Stimulated activated CD4-positive, alpha-beta T cell treated with anti-CD3 and anti-CD28 coated beads, Interleukin-1b, Interleukin-23, amount 100 ng/mL, for 48 hours (primary cell): ENCODE measurements around the gene FMR1NB.

Source experiments
- DNase-seq: peaks from one replicate; pipeline ENCODE4 v3.0.0-alpha.2; 2020

Gene FMR1NB, protein sequence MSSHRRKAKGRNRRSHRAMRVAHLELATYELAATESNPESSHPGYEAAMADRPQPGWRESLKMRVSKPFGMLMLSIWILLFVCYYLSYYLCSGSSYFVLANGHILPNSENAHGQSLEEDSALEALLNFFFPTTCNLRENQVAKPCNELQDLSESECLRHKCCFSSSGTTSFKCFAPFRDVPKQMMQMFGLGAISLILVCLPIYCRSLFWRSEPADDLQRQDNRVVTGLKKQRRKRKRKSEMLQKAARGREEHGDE

DNA sequence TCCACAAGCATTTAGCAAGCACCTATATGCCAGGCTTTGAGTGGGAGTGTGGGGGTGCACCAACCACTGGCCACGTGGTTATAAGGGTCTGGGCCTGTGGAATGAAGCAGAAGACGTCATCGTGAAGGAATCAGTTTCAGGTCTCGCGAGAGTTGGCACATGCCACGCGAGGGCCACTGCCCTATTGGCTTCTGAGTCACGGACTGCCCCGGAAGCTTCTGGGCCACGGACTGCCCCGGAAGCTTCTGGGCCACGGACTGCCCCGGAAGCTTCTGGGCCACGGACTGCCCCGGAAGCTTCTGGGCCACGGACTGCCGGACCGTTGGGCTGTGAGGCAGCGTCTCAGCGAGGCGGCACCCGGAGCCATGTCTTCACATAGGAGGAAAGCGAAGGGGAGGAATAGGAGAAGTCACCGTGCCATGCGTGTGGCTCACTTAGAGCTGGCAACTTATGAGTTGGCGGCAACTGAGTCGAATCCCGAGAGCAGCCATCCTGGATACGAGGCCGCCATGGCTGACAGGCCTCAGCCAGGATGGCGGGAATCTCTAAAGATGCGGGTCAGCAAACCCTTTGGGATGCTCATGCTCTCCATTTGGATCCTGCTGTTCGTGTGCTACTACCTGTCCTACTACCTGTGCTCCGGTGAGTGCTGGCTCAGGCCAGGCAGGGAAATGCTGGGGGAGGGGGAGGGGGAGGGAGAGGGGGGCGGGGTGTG lies at the start of gene FMR1NB:
Gene FMR1NB (plus strand): TSS at position 300 of the 715 bp plus-strand sequence. CDS start 66 bp downstream, at position 366.
- no peak for DNase-seq

DNA sequence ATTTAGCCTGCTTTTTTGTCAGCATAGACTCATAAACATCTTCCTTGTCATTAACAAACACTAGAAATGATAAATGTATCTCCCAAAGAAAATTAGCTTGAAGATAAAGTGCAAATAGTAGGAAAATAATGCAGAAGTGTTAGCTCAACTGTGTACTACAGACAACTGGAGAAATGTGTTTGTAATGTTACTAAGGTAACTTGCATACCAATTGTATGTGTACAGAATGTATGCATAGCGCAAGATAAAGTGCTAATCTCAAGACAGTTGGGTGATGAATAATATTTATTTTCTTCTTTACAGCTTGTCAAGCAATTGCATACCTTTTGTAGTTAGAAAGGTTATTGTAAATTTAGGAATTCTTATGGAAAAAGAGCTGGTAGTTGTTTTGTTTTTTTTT lies 47.3 kb upstream of the FMR1NB start:
- no peak for DNase-seq

DNA sequence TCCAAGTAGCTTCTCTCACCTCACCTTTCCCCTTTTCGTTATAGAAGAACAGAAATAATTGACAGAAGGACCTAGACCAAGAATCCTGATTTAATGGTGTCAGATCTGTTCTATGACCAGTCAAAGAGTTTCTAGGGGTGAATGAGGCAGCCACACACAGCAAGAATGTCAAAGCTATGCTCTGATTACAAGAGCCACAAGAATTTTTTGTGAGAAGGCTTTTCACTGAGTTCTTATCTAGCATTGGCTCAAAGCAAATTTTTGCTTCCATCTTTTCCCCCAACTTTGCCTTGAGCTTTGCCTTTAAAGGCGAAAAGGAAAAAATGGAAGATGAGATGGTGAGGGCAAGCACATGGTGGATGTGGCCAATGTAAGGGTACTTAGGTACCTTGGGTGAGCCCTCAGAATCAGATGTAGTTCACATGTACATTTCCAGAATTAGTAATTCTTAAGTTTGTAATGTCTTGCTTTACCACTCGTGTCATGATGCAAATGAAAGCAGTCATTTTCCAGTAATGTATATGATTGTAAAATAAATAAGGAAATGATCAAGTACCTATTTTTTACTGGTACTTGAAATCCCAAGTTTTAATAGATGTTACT lies 45.9 kb upstream of the FMR1NB start:
- no peak for DNase-seq

DNA sequence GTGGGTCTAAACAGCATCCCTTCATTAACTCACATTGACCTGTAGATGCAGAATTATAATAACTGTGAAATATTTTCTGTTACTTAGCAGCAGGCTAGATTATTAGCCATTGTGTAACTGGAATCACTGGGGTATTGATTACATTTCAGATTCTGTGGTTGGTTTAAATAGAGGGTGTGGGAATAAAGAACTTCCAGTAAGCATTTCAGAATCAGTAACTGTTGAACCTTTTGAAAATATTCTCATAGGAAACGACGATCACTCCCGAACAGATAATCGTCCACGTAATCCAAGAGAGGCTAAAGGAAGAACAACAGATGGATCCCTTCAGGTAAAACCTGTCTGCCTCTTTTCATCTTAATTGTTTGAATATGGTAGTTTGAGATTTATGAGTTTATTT lies 35.9 kb upstream of the FMR1NB start:
- no peak for DNase-seq

- no peak for DNase-seq
These were observed 32.6 kb upstream of the FMR1NB start for GRCh38 chrX:147948531-147948930.

DNA sequence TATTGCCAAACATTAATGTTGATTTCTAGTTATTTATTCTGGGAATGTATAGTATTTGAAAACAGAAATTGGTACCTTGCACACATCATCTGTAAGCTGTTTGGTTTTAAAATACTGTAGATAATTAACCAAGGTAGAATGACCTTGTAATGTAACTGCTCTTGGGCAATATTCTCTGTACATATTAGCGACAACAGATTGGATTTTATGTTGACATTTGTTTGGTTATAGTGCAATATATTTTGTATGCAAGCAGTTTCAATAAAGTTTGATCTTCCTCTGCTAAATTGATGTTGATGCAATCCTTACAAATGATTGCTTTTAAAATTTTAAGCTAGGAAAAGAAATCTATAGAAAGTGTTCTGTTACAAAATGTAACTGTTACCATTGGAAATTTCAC lies 30.8 kb upstream of the FMR1NB start:
- no peak for DNase-seq

GRCh38 chrX:147953976-147954375 lies 27.2 kb upstream of the FMR1NB start:
- DNase-seq = no peak

DNA sequence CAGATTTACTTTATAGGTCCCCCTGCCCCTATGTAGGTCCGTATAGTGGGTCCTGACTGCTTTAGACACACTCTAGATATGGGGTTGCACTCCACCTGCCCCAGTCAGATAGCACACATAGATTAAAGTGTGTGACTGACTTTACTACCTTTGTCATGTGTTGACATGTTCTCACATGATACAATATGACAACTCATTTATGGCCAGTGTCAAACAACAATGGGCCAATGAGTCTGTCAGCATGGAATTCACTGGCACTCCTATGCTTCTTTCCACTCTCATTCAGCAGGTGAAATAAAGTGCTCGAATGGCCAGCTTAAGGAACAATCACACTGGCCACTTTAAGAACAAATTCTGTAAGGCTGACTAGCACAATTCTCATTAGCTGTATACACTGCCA lies 23.8 kb upstream of the FMR1NB start:
- no peak for DNase-seq

GRCh38 chrX:147958291-147958690 lies 22.8 kb upstream of the FMR1NB start:
- no peak for DNase-seq

DNA sequence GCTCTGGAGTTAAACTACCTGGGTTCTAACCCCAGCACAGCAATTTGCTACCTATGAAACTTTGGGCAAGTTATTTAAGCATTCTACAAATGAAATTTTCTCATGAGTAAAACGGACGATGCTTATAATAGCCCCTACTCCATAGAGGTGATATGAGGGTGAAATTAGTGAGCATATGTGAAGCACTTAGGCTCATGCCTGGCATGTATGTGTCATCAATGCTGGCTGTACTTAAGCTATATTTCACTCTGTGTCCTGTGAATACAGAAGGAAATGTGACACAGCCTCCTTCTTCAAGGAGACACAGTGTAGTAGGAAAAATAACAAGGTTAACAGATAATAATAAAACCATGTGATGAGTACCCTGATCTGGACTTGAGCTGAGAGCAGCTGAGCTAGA lies 20.4 kb upstream of the FMR1NB start:
- no peak for DNase-seq

DNA sequence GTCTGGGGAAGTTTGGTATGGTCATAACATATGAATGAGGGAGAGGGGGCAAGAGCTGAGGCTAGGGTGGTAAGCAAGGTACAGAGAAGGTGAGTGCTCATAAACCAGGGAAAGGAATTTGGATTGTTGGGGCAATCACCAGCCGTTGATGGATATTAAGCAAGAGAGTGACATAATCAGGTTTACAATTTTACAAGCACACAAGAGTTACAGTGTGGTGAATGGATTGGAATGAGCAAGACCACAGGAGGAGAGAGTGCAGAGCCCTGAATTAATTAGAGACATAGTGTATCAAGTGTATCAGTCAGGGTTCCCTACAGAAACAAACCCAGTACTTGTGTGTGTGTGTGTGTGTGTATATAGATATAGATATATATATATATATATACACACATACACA lies 18.7 kb upstream of the FMR1NB start:
- DNase-seq = no peak

GRCh38 chrX:147978931-147979330 lies 2.2 kb upstream of the FMR1NB start:
- no peak for DNase-seq

DNA sequence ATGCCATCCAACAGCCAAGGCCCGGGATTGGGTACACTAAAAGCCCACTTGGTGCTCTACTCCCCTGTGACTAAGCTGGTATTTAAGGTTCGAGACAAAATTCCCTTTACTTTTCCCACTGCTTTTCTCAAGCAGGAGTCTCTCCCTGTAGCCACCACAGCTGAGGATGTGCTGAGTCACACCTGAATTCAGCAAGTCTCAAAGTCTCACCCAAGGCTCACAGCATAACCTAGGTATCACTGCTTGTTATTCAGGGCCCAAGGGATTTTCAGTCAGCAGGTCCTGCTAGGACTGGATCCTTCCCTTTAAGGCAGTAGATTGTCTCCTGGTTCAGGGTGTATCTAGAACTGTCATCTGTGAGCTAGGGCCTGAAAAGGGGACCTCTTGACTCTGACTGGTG lies 39.2 kb downstream of the FMR1NB start:
- DNase-seq = no peak

GRCh38 chrX:148024425-148025148 lies 43.5 kb downstream of the FMR1NB start:
- DNase-seq = no peak

- no peak for DNase-seq
These were observed 54.2 kb downstream of the FMR1NB start for GRCh38 chrX:148035380-148035779.

DNA sequence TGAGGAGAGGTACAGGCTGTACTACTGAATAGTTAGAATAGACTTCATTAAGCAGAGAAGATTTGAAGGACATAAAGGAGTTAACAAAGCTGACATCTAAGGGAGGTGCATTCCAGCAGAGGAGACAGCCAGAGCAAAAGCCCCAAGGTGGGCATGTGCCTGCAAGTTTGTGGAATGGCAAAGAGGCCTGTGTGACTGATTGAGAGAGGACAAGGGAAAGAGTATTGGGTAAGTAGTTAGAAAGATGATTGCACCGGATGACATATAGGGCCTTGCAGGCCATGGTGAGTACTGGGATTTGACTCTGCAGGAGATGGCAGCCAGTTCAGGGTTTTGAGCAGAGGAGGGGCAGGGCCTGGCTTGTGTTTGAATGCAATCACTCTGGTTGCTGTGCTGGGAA lies 55.9 kb downstream of the FMR1NB start:
- DNase-seq = no peak

GRCh38 chrX:148043271-148043855 lies 62.2 kb downstream of the FMR1NB start:
- DNase-seq = peak; percentile 2

DNA sequence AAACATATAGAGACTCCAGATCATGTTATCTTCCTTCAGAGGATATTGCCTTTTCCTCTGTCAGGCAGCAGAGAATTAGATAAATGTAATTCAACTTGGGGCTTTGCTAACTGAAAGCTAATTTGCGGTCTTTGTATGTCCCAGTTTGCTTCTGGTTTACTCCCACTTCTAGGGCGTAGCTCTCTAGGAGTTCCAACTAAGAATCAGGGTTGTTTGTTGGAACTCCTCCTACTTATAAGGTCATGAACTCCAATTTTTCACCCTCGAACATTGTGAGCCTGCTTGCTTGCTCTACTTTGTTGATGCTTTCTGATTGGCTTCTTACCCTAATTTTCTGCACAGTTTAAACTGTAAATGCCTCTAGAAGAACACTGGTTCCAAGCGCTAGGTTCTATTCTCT lies 66.1 kb downstream of the FMR1NB start:
- DNase-seq = no peak

GRCh38 chrX:148049441-148049840 lies 68.3 kb downstream of the FMR1NB start:
- no peak for DNase-seq

DNA sequence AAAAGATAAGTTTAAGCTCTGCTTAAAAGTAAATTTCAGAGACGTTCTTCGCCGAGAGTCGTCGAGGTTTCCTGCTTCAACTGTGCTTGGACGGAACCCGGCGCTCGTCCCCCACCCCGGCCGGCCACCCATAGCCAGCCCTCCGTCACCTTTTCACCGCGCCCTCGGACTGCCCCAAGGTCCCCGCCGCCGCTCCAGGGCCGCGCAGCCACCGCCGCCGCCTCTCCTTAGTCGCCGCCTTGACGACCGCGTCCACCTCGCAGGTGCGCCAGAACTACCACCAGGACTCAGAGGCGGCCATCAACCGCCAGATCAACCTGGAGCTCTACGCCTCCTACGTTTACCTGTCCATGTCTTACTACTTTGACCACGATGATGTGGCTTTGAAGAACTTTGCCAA lies 70.8 kb downstream of the FMR1NB start:
- DNase-seq = no peak

DNA sequence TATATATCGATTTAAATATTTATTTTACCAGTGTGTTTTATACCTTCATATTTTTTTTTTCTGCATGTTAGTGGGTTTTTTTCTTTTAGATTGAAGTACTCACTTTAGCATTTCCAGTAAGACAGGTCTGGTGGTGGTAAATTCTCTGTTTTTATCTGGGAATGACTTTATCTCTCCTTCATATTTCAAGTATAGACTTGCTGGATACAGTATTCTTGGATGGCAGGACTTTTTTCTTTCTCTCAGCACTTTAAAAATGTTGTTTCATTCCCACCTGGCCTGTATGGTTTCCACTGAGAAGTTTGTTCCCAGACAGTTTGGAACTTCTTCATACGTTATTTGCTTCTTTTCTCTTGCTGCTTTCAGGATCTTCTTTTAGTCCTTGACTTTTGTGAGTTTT lies 86.1 kb downstream of the FMR1NB start:
- no peak for DNase-seq

- DNase-seq = no peak
These were observed 88.8 kb downstream of the FMR1NB start for GRCh38 chrX:148069759-148070503.

- no peak for DNase-seq
These were observed 89.4 kb downstream of the FMR1NB start for GRCh38 chrX:148070504-148070877.
